NCI-H2107 (cell line): ENCODE data around the gene CXCR1.
"Not testable (repeated sequence)": the region's sequence is repeated elsewhere in the genome, so short reads cannot be mapped to it uniquely, and the experiment has no call there.

Experiments used
- DNase-seq: peaks from one replicate; lab custom pipeline; 2025; lab: John Stamatoyannopoulos, UW

The CXCR1 gene

GRCh38 chr2:218161644-218162043, 5.1 kb downstream of the CXCR1 start:
- no peak for DNase-seq

GRCh38 chr2:218155953-218156479, 10.7 kb downstream of the CXCR1 start:
- DNase-seq: no peak

GRCh38 chr2:218152777-218153176, 14.0 kb downstream of the CXCR1 start:
- DNase-seq: no peak

GRCh38 chr2:218152172-218152571, 14.6 kb downstream of the CXCR1 start:
- DNase-seq: no peak

GRCh38 chr2:218149848-218150440, 16.8 kb downstream of the CXCR1 start:
- DNase-seq: no peak

- no peak for DNase-seq
Observed at GRCh38 chr2:218149098-218149497, 17.7 kb downstream of the CXCR1 start.

- DNase-seq: no peak
Observed at GRCh38 chr2:218146056-218146455, 20.7 kb downstream of the CXCR1 start.

GRCh38 chr2:218145124-218145523, 21.6 kb downstream of the CXCR1 start:
- DNase-seq: no peak

- no peak for DNase-seq
Observed at GRCh38 chr2:218138047-218138446, 28.7 kb downstream of the CXCR1 start.

GRCh38 chr2:218137514-218137913, 29.2 kb downstream of the CXCR1 start:
- DNase-seq: no peak

GRCh38 chr2:218130822-218131221, 35.9 kb downstream of the CXCR1 start:
- DNase-seq: no peak

- no peak for DNase-seq
Observed at GRCh38 chr2:218130377-218130776, 36.4 kb downstream of the CXCR1 start.

- no peak for DNase-seq
Observed at GRCh38 chr2:218129458-218130135, 37.2 kb downstream of the CXCR1 start.

- no peak for DNase-seq
Observed at GRCh38 chr2:218128781-218129457, 37.8 kb downstream of the CXCR1 start.

- no peak for DNase-seq
Observed at GRCh38 chr2:218127929-218128455, 38.8 kb downstream of the CXCR1 start.

GRCh38 chr2:218125626-218126080, 41.1 kb downstream of the CXCR1 start, which contains the start of gene CXCR2:
Gene CXCR2, plus strand, starts transcription at chr2:218126028. Its CDS starts 8,774 bp downstream, at chr2:218134802.
- no peak for DNase-seq

GRCh38 chr2:218125095-218125494, 41.7 kb downstream of the CXCR1 start:
- no peak for DNase-seq

- no peak for DNase-seq
Observed at GRCh38 chr2:218123986-218124385, 42.8 kb downstream of the CXCR1 start.

- DNase-seq: not testable (repeated sequence)
Observed at GRCh38 chr2:218122286-218122685, 44.5 kb downstream of the CXCR1 start.

- DNase-seq: not testable (repeated sequence)
Observed at GRCh38 chr2:218121789-218122188, 45.0 kb downstream of the CXCR1 start.
